ENCODE results near the gene SYF2. TPM values are rescaled to one million over a fixed set of nuclear protein-coding genes. Genes with fewer than 3 reads are reported as not detected.
"Not testable (repeated sequence)": the region's sequence is repeated elsewhere in the genome, so short reads cannot be mapped to it uniquely, and the experiment has no call there.

The SYF2 gene
- total and polyA plus RNA-seq, 2 of the 13 experiments (the other 11 are each of a cell fraction or from before 2014, with no cell fraction given) = 17.8 to 34.1 TPM

DNA sequence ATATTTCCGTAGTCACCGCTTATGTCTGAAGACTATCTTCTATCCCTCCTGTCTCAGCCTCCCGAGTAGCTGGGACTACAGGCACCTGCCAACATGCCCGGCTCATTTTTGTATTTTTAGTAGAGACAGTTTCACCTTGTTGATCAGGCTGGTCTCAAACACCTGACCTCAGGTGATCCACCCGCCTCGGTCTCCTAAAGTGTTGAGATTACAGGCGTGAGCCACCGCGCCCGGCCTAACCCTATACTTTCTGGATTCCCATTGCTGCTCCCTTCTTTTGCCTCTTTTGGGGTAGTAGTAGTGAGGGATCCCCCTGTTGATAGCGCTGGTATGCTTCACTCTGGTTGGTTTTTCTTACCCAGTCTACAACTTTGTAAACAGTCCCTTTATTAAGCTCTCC is 5.7 kb upstream of the SYF2 start:
- Histone ChIP-seq H3K79me2 (ENCODE audit: insufficient read depth, low read length) (peaks cover 8% of the 10 kb centered on the region), H3K4me2 (ENCODE audit: low read depth, low read length) (no peak overlapping the region), H3K4me3 (replicated peaks in 1 of 3; ENCODE audit: insufficient read depth in 1 of 3, low read depth in 2 of 3, low read length in 3 of 3) (no peak overlapping the region), H3K36me3 (replicated peaks in 1 of 2; ENCODE audit: control insufficient read depth in 1 of 2, insufficient read depth in 2 of 2, low read length in 2 of 2) (peaks cover 0 to 12% of the 10 kb centered on the region in 2 experiments; a peak in 4 of 5 replicates), H3K27me3 (ENCODE audit: control insufficient read depth in 1 of 2, insufficient read depth in 2 of 2, low read length in 2 of 2) (no peaks in the 10 kb centered on the region), H3K9me3 (ENCODE audit: low read length) (no peaks in the 10 kb centered on the region), H3K9ac (ENCODE audit: insufficient read depth, low read depth, low read length) (no peak overlapping the region), H4K20me1 (ENCODE audit: insufficient read depth, low read length) (no peaks in the 10 kb centered on the region), H3K27ac (ENCODE audit: extremely low read length, insufficient read depth, low read length) (no peak overlapping the region), H2AFZ (ENCODE audit: low read length) (no peak overlapping the region), H3K4me1 (ENCODE audit: insufficient read depth, low read length) (peaks cover 33% of the 10 kb centered on the region)
- CTCF ChIA-PET (ENCODE audit: low intra/inter-chr PET ratio, low total read pairs) = no interaction called here
- ATAC-seq = no peak
- intact Hi-C loops (cut with micrococcal nuclease; ENCODE audit: unreplicated experiment) = no loop called here
- no peak for DNase-seq (ENCODE audit: low spot score)
- no peak for FAIRE-seq
- in situ Hi-C loops (cut with HindIII; ENCODE audit: extremely low pct_ligation_motif_present, low pct_unique_long_range_greater_than_20kb) = no loop called here
- 96% methylated on average over 11 of the region's 11 CpGs for WGBS (ENCODE audit: low lambda C conversion rate)
- POLR2A ChIA-PET = interaction anchor here (1.0 kb wide), 1 partner anchor 9 kb away, joined by 3 read pairs; the partner anchor contains the start of gene RSRP1
- no TSS peak for BruUV-seq (replicated peaks)
- TF ChIP-seq EZH2 (conservative IDR thresholded peaks at IDR 0.05; ENCODE audit: low read depth, low read length) (no peak), ATF7 (IDR thresholded peaks at IDR 0.05) (no peak), ATF7 (CRISPR knock-in tag; IDR thresholded peaks at IDR 0.05) (no peak), ZBTB33 (CRISPR knock-in tag; IDR thresholded peaks at IDR 0.05) (peak; percentile 20; the same call in 1 of the 2 replicates)

DNA sequence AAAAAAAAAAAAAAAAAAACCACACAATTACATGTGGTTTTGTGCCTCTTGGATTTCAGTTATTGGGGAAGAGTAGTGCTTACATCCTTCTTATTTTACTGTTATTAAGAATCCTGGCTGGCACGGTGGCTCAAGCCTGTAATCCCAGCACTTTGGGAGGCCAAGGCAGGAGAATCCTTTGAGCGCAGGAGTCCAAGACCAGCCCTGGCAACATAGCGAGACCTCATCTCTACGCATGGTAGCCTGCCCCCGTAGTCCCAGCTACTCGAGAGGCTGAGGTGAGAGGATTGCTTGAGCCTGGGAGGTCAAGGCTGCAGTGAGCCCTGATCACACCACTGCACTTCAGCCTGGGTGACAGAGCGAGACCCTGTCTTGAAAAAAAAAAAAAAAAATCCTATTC is 4.0 kb upstream of the SYF2 start:
- 98% methylated on average over 7 of the region's 7 CpGs for WGBS (ENCODE audit: low lambda C conversion rate)
- FAIRE-seq; H3K27me3 ChIP-seq (ENCODE audit: control insufficient read depth in 1 of 2, insufficient read depth in 2 of 2, low read length in 2 of 2); in situ Hi-C loops (cut with HindIII; ENCODE audit: extremely low pct_ligation_motif_present, low pct_unique_long_range_greater_than_20kb); H3K36me3 ChIP-seq (replicated peaks in 1 of 2; ENCODE audit: control insufficient read depth in 1 of 2, insufficient read depth in 2 of 2, low read length in 2 of 2); CTCF ChIA-PET (ENCODE audit: low intra/inter-chr PET ratio, low total read pairs); ATAC-seq; H3K9ac ChIP-seq (ENCODE audit: insufficient read depth, low read depth, low read length); intact Hi-C loops (cut with micrococcal nuclease; ENCODE audit: unreplicated experiment); H3K4me3 ChIP-seq (replicated peaks in 1 of 3; ENCODE audit: insufficient read depth in 1 of 3, low read depth in 2 of 3, low read length in 3 of 3); H2AFZ ChIP-seq (ENCODE audit: low read length); BruUV-seq (replicated peaks); H3K9me3 ChIP-seq (ENCODE audit: low read length); H3K4me2 ChIP-seq (ENCODE audit: low read depth, low read length); H4K20me1 ChIP-seq (ENCODE audit: insufficient read depth, low read length); H3K27ac ChIP-seq (ENCODE audit: extremely low read length, insufficient read depth, low read length); DNase-seq (ENCODE audit: low spot score): not testable (repeated sequence)
- Histone ChIP-seq H3K4me1 (ENCODE audit: insufficient read depth, low read length) (peaks cover 30% of the 10 kb centered on the region), H3K79me2 (ENCODE audit: insufficient read depth, low read length) (peaks cover 17% of the 10 kb centered on the region)
- POLR2A ChIA-PET = interaction anchor here (1.5 kb wide), 1 partner anchor 11 kb away, joined by 3 read pairs; the partner anchor contains the start of gene RSRP1

GRCh38 chr1:25235411-25235810 is 3.1 kb upstream of the SYF2 start:
- FAIRE-seq; H3K36me3 ChIP-seq (replicated peaks in 1 of 2; ENCODE audit: control insufficient read depth in 1 of 2, insufficient read depth in 2 of 2, low read length in 2 of 2); intact Hi-C loops (cut with micrococcal nuclease; ENCODE audit: unreplicated experiment); H3K9ac ChIP-seq (ENCODE audit: insufficient read depth, low read depth, low read length); CTCF ChIA-PET (ENCODE audit: low intra/inter-chr PET ratio, low total read pairs); H3K27ac ChIP-seq (ENCODE audit: extremely low read length, insufficient read depth, low read length); BruUV-seq (replicated peaks); in situ Hi-C loops (cut with HindIII; ENCODE audit: extremely low pct_ligation_motif_present, low pct_unique_long_range_greater_than_20kb); DNase-seq (ENCODE audit: low spot score); ATAC-seq; H2AFZ ChIP-seq (ENCODE audit: low read length); H3K4me3 ChIP-seq (replicated peaks in 1 of 3; ENCODE audit: insufficient read depth in 1 of 3, low read depth in 2 of 3, low read length in 3 of 3); H4K20me1 ChIP-seq (ENCODE audit: insufficient read depth, low read length); H3K27me3 ChIP-seq (ENCODE audit: control insufficient read depth in 1 of 2, insufficient read depth in 2 of 2, low read length in 2 of 2); H3K9me3 ChIP-seq (ENCODE audit: low read length); H3K4me2 ChIP-seq (ENCODE audit: low read depth, low read length): not testable (repeated sequence)
- H3K4me1 ChIP-seq (ENCODE audit: insufficient read depth, low read length) = peaks cover 30% of the 10 kb centered on the region
- POLR2A ChIA-PET = interaction anchor here (1.5 kb wide), 1 partner anchor 12 kb away, joined by 3 read pairs; the partner anchor contains the start of gene RSRP1
- peaks cover 20% of the 10 kb centered on the region for H3K79me2 ChIP-seq (ENCODE audit: insufficient read depth, low read length)
- WGBS (ENCODE audit: low lambda C conversion rate) = 95% methylated on average over 10 of the region's 10 CpGs

All from HepG2 (cell line).